Limb (tissue), 2 donors: Measurements from ENCODE around the gene GABBR2.

ENCODE experiments used
- DNase-seq, 2 donors: peaks; one replicate each; pipeline ENCODE4 v3.0.0-alpha.2; 2016; ENCODE audit errors: extremely low spot score in 2 of 2

Gene GABBR2

GRCh38 chr9:98264516-98264915 is 444.2 kb downstream of the GABBR2 start:
- DNase-seq: no peak

DNA sequence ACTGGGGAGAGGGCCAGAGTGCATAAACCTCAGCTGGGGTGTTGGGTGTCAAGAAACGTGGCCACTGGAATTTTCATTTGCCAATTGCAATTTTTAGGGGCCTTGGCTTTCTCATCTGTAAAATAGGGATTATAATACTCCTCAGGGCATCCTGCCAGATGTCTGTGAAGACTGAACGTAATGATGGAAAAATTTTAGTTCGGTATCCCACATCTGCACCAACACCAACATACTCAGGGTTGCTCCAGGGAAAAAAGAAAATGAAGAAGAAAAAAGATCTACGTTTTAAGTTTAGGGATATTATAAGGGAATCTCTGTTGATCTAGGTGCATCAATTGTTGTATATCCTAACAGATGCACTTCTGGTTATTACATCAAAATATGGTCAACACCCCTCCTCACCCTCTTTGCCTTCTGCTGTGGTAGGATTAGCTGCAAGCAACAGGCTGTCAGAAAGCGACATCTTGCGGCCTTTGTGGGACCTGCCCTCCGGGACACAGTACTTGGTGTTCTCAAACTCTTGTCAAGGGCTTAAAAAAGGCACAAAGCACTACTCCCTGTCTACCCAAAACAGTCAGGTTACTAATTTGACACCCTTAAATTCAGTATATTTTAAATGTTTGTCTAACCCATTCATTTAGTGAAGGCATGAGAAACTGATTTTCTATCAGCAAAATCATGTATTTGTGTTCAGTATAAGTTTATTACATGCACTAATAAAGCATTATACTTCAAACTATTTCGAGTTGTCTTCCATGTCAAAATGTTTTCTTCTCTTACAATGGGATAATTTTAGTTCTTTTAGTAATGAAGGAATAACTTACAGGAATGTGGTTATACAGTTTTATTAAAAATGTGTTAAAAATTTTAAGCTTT is 445.0 kb downstream of the GABBR2 start:
- peak; percentile 84 to 85 for DNase-seq

GRCh38 chr9:98263080-98263479 is 445.7 kb downstream of the GABBR2 start:
- DNase-seq: no peak

GRCh38 chr9:98262056-98262455 is 446.7 kb downstream of the GABBR2 start:
- no peak for DNase-seq

GRCh38 chr9:98260635-98261034 is 448.1 kb downstream of the GABBR2 start:
- no peak for DNase-seq

DNA sequence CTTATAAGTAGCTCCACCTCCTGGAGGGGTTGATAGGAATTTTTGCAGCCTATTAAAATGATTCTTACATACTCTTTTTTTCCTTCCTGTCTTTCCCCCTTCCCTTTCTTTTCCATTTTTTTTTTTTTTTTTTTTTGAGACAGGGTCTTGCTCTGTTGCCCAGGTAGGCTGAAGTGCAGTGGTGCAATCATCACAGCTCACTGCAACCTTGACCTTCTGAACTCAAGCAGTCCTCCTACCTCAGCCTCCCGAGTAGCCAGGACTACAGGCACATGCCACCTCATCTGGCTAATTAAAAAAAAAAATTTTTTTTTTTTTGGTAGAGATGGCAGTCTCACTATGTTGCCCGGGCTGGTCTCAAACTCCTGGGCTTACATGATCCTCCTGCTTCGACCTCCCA is 448.9 kb downstream of the GABBR2 start:
- no peak for DNase-seq

DNA sequence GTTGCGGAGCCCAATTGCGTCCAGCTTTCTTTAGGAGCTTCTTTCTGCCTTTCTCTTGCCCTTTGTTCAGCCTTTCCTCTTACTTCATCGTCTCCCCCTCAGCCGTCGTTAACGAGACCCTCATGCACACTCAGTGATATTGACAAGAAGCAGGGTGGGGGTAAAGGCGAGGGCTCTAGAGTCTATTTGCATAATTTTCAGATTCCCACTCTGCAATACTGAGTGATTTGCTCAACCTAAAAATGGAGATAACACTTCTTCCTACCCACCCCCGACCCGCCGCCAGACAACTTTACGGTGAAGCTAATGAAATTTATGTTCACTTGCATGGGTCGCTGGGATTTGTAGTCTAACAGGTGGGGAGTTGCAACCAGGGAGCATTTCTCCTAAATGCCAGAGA is 452.0 kb downstream of the GABBR2 start:
- DNase-seq: no peak

GRCh38 chr9:98255578-98256296 is 453.0 kb downstream of the GABBR2 start, which contains the start of gene TBC1D2:
Gene TBC1D2 (minus strand): TSS chr9:98255649. CDS start chr9:98255541, 108 bp downstream.
- peak; percentile 95 to 96 for DNase-seq

- DNase-seq: no peak
These were observed 453.6 kb downstream of the GABBR2 start for GRCh38 chr9:98255061-98255577.

DNA sequence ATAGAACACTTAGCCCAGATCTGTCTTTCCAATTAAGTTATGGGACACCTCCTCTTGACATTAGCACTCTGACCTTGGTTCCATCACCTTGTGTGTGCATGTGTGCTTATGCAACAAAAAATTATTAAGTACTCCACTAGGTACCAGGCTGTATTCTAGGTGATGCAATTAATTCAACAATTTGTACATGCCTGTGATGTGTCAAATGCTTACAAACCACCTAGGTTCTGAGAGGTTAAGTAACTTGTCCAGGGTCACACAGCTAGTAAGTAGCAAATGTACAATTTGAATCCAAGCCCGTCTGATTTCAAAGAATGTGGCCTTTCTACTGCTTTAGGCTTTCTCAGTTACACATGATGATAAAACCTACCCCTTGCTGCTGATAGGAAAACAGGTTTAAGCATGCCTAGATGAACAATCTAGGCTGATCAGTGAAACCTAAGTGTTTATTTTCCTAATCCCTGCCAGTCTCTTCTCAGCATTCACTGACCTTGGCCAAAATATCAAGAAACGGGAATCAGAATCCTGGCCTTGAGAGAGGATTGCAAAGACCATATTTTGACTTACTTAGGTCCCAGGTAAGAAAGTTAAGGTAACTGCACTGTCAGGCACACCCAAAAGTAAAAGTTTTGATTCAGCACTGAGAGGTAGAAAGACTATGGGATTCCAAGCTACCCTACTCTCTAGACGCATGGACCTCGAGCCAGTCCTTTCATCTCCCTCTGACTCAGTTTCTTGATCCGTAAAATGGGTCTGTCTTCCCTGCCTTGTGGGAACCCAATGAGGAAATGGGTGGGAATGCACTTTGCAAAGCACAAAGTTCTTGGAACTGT is 454.3 kb downstream of the GABBR2 start:
- no peak for DNase-seq

GRCh38 chr9:98253565-98253964 is 455.2 kb downstream of the GABBR2 start:
- no peak for DNase-seq

GRCh38 chr9:98251551-98251950 is 457.2 kb downstream of the GABBR2 start:
- no peak for DNase-seq

- no peak for DNase-seq
These were observed 459.0 kb downstream of the GABBR2 start for GRCh38 chr9:98249771-98250170.

- no peak for DNase-seq
These were observed 459.8 kb downstream of the GABBR2 start for GRCh38 chr9:98248737-98249474.

- DNase-seq: no peak
These were observed 460.7 kb downstream of the GABBR2 start for GRCh38 chr9:98247831-98248657.

DNA sequence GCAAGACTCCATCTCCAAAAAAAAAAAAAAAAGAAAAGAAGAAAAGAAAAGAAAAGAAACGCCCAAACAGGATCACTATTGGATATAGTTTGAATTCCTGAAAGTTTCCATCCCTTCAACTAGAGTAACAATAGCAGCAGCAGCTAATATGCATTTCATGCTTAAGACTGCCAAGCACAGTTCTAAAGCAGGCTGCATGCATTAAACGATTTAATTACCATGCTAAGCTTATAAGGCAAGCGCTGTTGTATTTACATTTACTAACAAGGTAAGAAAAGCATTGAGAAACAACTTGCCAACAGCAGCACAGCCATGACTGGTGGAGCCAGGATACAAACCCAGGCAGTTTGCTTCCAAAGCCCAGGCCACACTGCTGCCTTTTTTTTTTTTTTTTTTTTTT is 466.3 kb downstream of the GABBR2 start:
- DNase-seq: no peak

GRCh38 chr9:98241357-98242300 is 467.1 kb downstream of the GABBR2 start:
- no peak for DNase-seq

DNA sequence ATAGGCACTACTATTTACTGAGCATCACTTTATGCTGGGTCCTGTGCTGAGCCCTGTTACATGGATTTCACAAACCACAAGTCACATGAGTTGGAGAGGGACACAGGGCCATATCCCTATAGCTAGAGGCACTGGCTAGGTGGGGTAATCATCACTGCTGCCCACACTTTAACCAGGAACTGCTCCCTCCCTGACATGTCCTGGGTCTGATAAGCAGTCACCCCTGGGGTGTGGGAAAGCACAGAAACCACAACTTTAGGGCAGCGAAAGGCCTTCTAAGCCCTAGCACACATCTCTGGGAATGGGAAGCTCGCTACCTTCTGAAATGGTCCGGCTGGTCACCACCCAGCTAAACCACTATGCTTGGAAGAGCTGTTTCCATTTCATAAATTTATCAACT is 468.3 kb downstream of the GABBR2 start:
- DNase-seq: no peak
